ENCODE measurements around the gene TNRC6C. TPM values are rescaled to one million over a fixed set of nuclear protein-coding genes. Genes with fewer than 3 reads are reported as not detected.

TNRC6C gene
- polyA plus RNA-seq, 1 donor from 2014 or later: 3.0 TPM

GRCh38 chr17:78124081-78124835 lies 165.8 kb downstream of the TNRC6C start:
- H3K4me3 Mint-ChIP-seq: peak overlapping the region; percentile 60 to 90 (median 86)
- H3K4me1 Mint-ChIP-seq: peaks cover 17 to 37% (median 33%) of the 10 kb centered on the region in 3 donors
- H3K9me3 Mint-ChIP-seq: no peaks in the 10 kb centered on the region
- no peaks in the 10 kb centered on the region for H3K27me3 Mint-ChIP-seq
- no peaks in the 10 kb centered on the region for H3K36me3 Mint-ChIP-seq
- H3K27ac Mint-ChIP-seq: peak overlapping the region; percentile 82 to 100 (median 90)

GRCh38 chr17:78124836-78125137 lies 166.3 kb downstream of the TNRC6C start:
- H3K36me3 Mint-ChIP-seq: no peaks in the 10 kb centered on the region
- H3K4me3 Mint-ChIP-seq: peak overlapping the region; percentile 44 to 90 (median 52)
- peak overlapping the region in 2 of 3 donors; percentile 82 to 100 for H3K27ac Mint-ChIP-seq
- H3K27me3 Mint-ChIP-seq: no peaks in the 10 kb centered on the region
- peaks cover 20 to 41% (median 38%) of the 10 kb centered on the region in 3 donors for H3K4me1 Mint-ChIP-seq
- H3K9me3 Mint-ChIP-seq: no peaks in the 10 kb centered on the region

GRCh38 chr17:78125138-78125913 lies 166.8 kb downstream of the TNRC6C start:
- H3K27me3 Mint-ChIP-seq: no peaks in the 10 kb centered on the region
- peak overlapping the region; percentile 34 to 94 (median 52) for H3K4me3 Mint-ChIP-seq
- no peaks in the 10 kb centered on the region for H3K36me3 Mint-ChIP-seq
- H3K9me3 Mint-ChIP-seq: no peaks in the 10 kb centered on the region
- H3K4me1 Mint-ChIP-seq: peaks cover 22 to 45% (median 41%) of the 10 kb centered on the region in 3 donors
- H3K27ac Mint-ChIP-seq: peak overlapping the region in 2 of 3 donors; percentile 81 to 100

- Mint-ChIP-seq H3K36me3 (peaks cover 4% of the 10 kb centered on the region), H3K27me3 (no peaks in the 10 kb centered on the region), H3K9me3 (no peaks in the 10 kb centered on the region), H3K27ac (peak overlapping the region in 2 of 3 donors; percentile 81 to 100), H3K4me3 (peak overlapping the region; percentile 85 to 96 (median 94)), H3K4me1 (peaks cover 22 to 40% (median 37%) of the 10 kb centered on the region in 3 donors)
These were observed 167.7 kb downstream of the TNRC6C start for GRCh38 chr17:78125976-78126894.

GRCh38 chr17:78126895-78127238 lies 168.4 kb downstream of the TNRC6C start:
- Mint-ChIP-seq H3K4me1 (peaks cover 22 to 35% (median 33%) of the 10 kb centered on the region in 3 donors), H3K9me3 (no peaks in the 10 kb centered on the region), H3K4me3 (peak overlapping the region; percentile 94 to 98 (median 96)), H3K27ac (peak overlapping the region; percentile 91 to 100 (median 95)), H3K27me3 (no peaks in the 10 kb centered on the region), H3K36me3 (peaks cover 4% of the 10 kb centered on the region)

- Mint-ChIP-seq H3K4me3 (peak overlapping the region; percentile 94 to 98 (median 96)), H3K27me3 (no peaks in the 10 kb centered on the region), H3K27ac (peak overlapping the region; percentile 91 to 100 (median 95)), H3K4me1 (peaks cover 22 to 34% (median 30%) of the 10 kb centered on the region in 3 donors), H3K9me3 (no peaks in the 10 kb centered on the region), H3K36me3 (peaks cover 4% of the 10 kb centered on the region)
These were observed 168.9 kb downstream of the TNRC6C start for GRCh38 chr17:78127239-78127887.

GRCh38 chr17:78127888-78128550 lies 169.5 kb downstream of the TNRC6C start:
- H3K4me3 Mint-ChIP-seq: peak overlapping the region; percentile 94 to 98 (median 96)
- H3K4me1 Mint-ChIP-seq: peaks cover 22 to 34% (median 29%) of the 10 kb centered on the region in 3 donors
- H3K27me3 Mint-ChIP-seq: no peaks in the 10 kb centered on the region
- no peaks in the 10 kb centered on the region for H3K9me3 Mint-ChIP-seq
- H3K27ac Mint-ChIP-seq: peak overlapping the region; percentile 91 to 100 (median 95)
- peaks cover 4% of the 10 kb centered on the region for H3K36me3 Mint-ChIP-seq

- Mint-ChIP-seq H3K4me3 (peak within 1 kb of the TSS; percentile 94 to 99 (median 96)), H3K27ac (peak within 1 kb of the TSS; percentile 96 to 100 (median 98)), H3K27me3 (no peaks in the 10 kb centered on the region), H3K36me3 (peaks cover 4% of the 10 kb centered on the region), H3K4me1 (peaks cover 22 to 34% (median 28%) of the 10 kb centered on the region in 3 donors), H3K9me3 (no peaks in the 10 kb centered on the region)
These were observed 170.2 kb downstream of the TNRC6C start, which contains the start of gene TMC6 for GRCh38 chr17:78128551-78129350. TSS of gene TMC6 (minus strand) at chr17:78128755. CDS start at chr17:78126832, 1,923 bp downstream.

- no peaks in the 10 kb centered on the region for H3K9me3 Mint-ChIP-seq
- H3K27me3 Mint-ChIP-seq: no peaks in the 10 kb centered on the region
- peaks cover 27 to 36% (median 32%) of the 10 kb centered on the region in 3 donors for H3K4me1 Mint-ChIP-seq
- H3K27ac Mint-ChIP-seq: peak overlapping the region; percentile 96 to 98 (median 98)
- H3K4me3 Mint-ChIP-seq: peak overlapping the region; percentile 94 to 99 (median 96)
- H3K36me3 Mint-ChIP-seq: peaks cover 4% of the 10 kb centered on the region
These were observed 171.0 kb downstream of the TNRC6C start for GRCh38 chr17:78129351-78130089.

GRCh38 chr17:78130090-78130436 lies 171.6 kb downstream of the TNRC6C start:
- Mint-ChIP-seq H3K27ac (peak overlapping the region; percentile 96 to 98 (median 98)), H3K4me1 (peaks cover 26 to 38% (median 32%) of the 10 kb centered on the region in 3 donors), H3K36me3 (peaks cover 4% of the 10 kb centered on the region), H3K27me3 (no peaks in the 10 kb centered on the region), H3K4me3 (peak overlapping the region; percentile 94 to 99 (median 96)), H3K9me3 (no peaks in the 10 kb centered on the region)

- Mint-ChIP-seq H3K27me3 (no peaks in the 10 kb centered on the region), H3K27ac (peak within 1 kb of the TSS; percentile 96 to 98 (median 98)), H3K9me3 (no peaks in the 10 kb centered on the region), H3K36me3 (peaks cover 4% of the 10 kb centered on the region), H3K4me1 (peaks cover 26 to 40% (median 36%) of the 10 kb centered on the region in 3 donors), H3K4me3 (peak within 1 kb of the TSS; percentile 94 to 99 (median 96))
These were observed 172.1 kb downstream of the TNRC6C start, which contains the start of gene TMC8 for GRCh38 chr17:78130437-78131101. TSS of gene TMC8 (plus strand) at chr17:78130771. CDS start at chr17:78131589, 818 bp downstream.
